ENCODE measurements around the gene SCNN1B.
"Not testable (repeated sequence)": the region's sequence is repeated elsewhere in the genome, so short reads cannot be mapped to it uniquely, and the experiment has no call there.

SCNN1B gene

GRCh38 chr16:23378921-23379320 lies 76.8 kb downstream of the SCNN1B start:
- DNase-seq (ENCODE audit: extremely low read depth in 1 of 2, low read depth in 1 of 2) = no peak

DNA sequence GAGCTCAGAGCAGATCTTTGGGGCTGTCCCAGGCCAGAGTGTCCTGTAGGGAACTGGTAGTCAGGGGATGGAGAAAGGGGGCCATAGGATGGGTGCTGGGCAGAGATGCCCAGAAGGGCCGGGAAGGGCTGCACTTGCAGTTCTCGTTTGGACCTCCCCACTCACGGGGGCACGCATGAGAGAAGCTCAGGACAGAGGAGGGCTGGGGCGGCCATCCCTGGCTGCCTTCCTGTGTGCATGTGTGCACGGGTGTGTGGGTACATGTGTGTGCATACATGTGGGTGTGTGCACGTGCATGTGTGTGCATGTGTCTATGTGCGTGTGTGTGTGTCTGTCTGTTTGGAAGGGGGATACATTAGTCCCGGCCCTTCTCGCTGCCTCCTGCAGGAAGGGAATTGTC lies 77.6 kb downstream of the SCNN1B start:
- DNase-seq (ENCODE audit: extremely low read depth in 1 of 2, low read depth in 1 of 2) = no peak

GRCh38 chr16:23380501-23380951 lies 78.4 kb downstream of the SCNN1B start:
- DNase-seq (ENCODE audit: extremely low read depth in 1 of 2, low read depth in 1 of 2) = no peak

- not testable (repeated sequence) for DNase-seq (ENCODE audit: extremely low read depth in 1 of 2, low read depth in 1 of 2)
These were observed 79.6 kb downstream of the SCNN1B start for GRCh38 chr16:23381702-23382101.

DNA sequence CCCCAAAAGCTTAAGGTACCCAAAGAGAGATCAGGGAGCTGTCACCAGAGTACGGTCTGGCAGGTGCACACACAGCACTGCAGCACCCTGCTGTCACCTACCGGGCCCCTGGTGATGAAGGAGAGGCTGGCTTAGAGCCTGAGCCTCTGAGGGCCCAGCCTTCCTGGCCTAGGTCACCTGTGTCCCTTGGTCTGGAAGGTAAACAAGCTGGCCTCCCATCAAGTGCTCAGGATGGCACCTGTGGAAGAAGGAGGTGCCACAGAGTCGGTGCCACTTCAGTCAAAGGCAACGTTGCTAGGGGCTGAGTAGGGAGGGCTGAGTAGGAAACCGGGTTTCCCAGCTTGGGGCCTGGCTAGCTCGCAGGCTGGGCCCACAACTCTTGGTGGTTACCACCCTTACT lies 80.2 kb downstream of the SCNN1B start:
- DNase-seq (ENCODE audit: extremely low read depth in 1 of 2, low read depth in 1 of 2) = no peak

- DNase-seq (ENCODE audit: extremely low read depth in 1 of 2, low read depth in 1 of 2) = no peak
These were observed 81.8 kb downstream of the SCNN1B start for GRCh38 chr16:23383881-23384280.

DNA sequence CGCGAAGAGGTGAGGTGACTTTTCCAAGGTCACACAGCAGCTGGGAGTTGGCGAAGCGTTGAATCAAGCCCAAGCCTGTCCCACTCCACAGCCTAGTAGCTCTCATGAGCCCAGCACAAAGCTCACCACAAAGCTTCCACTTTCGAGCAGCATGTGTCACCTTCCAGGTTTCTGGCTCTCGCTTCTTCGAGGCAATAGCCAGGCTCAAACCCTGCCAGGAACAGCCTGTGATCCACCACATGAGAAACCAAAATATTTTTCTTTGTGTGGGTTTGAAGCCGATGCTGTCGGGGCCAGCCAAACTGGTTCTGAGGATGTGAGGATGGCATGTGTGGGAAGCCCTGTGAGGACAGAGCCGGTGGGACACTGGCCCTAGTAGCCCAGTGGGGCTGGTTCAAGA lies 82.8 kb downstream of the SCNN1B start:
- no peak for DNase-seq (ENCODE audit: extremely low read depth in 1 of 2, low read depth in 1 of 2)

DNA sequence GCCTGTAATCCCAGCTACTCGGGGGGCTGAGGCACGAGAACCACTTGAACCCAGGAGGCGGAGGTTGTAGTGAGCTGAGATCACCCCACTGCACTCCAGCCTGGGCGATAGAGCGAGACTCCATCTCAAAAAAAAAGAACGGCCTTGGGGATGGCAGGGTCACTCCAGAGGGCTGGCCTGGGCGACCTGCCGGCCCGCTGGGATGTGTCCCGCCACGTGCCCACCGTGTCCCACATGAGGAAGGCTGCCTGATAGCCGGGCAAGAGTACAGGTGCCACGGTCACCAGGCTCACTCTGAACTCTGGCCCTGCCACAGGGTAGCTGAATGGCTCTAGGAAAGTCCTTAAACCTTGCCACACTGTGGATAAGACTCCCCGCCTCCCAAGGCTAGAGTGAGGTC lies 83.3 kb downstream of the SCNN1B start:
- DNase-seq (ENCODE audit: extremely low read depth in 1 of 2, low read depth in 1 of 2) = no peak

GRCh38 chr16:23387666-23388065 lies 85.6 kb downstream of the SCNN1B start:
- DNase-seq (ENCODE audit: extremely low read depth in 1 of 2, low read depth in 1 of 2) = no peak

DNA sequence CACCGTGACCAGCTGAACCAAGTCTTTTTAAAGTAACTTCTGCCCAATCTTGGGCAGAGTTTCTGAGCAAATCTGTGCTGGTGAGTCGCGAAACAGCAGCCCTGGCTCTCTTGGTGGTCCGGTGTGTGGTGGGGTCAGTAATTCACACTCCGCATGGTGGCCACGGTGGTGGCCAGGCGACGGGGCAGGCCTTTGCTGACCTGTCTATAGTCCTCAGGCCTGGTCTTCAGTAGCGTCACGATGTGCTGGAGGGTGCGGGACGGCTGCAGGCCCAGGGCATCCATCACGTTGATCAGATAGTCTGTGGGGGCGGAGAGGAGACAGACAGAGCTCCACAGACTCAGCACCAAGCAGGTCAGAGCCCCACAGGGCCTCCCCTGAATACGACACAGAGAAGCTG lies 86.7 kb downstream of the SCNN1B start:
- DNase-seq (ENCODE audit: extremely low read depth in 1 of 2, low read depth in 1 of 2) = no peak

DNA sequence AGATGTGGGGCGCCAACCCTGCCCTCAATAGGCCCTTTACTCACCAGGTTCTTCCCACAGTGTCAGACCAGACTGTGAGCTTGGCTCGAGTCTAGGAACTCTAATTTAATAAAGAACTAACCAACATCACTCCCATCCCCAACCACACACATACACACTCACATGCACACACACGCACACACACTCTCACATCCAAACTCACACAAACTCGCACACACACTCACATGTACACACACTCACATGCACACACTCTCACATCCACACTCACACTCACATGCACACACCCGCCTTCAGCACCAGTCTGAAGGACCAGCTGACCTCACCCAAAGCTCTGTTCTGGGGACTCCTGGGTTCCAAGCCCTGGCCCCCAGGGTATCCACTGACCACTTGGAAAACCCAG lies 87.1 kb downstream of the SCNN1B start:
- DNase-seq (ENCODE audit: extremely low read depth in 1 of 2, low read depth in 1 of 2) = no peak

DNA sequence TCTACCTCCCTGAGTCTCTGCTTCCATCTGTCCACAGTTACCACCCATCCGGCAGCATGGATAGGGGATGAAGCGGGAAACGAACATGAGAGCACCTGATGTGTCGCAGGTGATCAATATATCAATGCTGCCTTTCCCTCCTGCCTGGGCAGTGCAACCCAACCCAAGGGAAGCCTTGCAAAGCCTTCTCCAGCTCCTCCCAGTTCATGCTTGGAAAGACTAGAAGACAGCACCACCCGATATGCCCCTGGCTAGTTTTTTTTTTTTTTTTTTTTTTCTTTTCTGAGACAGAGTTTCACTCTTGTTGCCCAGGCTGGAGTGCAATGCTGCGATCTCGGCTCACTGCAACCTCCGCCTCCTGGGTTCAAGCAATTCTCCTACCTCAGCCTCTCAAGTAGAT lies 87.8 kb downstream of the SCNN1B start:
- DNase-seq (ENCODE audit: extremely low read depth in 1 of 2, low read depth in 1 of 2) = not testable (repeated sequence)

DNA sequence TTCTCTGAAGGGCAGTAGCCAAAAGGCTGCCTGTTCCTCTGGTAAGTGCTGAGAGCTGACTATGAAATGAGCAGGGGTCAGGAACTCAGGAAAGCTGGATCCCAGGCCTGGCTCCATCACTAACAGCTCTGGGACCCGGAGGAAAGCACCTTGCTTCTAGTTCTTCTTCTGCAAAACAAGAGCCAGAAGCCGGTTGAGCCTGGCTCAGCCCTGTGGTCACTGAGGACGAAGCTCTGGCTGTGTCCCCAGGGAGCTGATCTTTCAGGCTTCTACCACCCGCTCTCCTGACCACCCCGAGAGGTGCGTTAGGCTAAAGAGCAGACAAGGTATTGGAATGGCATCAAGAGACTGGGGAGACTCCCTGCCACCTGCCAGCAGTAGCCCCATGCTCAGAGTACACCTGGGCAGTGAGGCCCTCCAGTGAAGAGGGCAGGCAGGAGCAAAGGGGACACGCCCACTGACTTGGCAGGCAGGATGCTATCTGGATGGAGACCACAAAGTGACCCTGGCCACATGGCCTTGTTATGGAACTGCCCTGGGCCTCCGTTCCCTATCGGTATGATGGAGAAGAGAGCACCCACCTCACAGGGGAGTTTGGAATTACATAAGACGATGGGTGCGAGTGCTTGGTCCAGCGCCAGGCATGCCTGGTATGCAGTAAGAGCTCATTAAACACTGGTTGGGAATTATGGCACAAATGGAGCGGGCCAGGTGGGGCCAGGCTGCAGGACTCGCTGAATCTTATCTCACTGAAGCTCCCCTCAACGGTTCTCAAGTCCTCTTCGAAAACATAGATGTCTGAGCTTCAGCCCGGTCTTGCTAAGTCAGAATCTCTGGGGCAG lies 89.5 kb downstream of the SCNN1B start:
- DNase-seq (ENCODE audit: extremely low read depth in 1 of 2, low read depth in 1 of 2) = no peak

GRCh38 chr16:23392223-23392600 lies 90.1 kb downstream of the SCNN1B start:
- no peak for DNase-seq (ENCODE audit: extremely low read depth in 1 of 2, low read depth in 1 of 2)

- DNase-seq (ENCODE audit: extremely low read depth in 1 of 2, low read depth in 1 of 2) = no peak
These were observed 92.2 kb downstream of the SCNN1B start for GRCh38 chr16:23394141-23394831.

GRCh38 chr16:23395732-23396131 lies 93.6 kb downstream of the SCNN1B start:
- DNase-seq (ENCODE audit: extremely low read depth in 1 of 2, low read depth in 1 of 2) = no peak

DNA sequence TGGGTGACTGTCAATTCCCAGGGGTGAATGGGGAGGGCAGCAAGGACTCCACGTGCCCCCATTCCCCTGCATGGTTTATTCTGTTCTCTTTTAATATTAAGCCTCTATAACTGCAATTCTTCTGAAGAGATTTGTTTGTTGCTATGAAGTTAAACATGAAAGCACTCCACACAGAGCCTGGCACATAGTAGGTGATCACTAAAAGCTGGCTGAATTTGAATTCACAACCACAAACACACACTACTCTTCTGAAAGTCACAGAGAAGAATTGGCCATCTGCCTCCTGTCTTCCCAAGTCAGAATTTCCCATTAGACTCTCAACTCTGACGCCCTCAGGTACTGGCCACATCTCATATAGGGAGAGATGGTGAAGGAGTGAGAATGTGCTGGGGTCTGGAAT lies 95.4 kb downstream of the SCNN1B start:
- DNase-seq (ENCODE audit: extremely low read depth in 1 of 2, low read depth in 1 of 2) = no peak

- no peak for DNase-seq (ENCODE audit: extremely low read depth in 1 of 2, low read depth in 1 of 2)
These were observed 97.1 kb downstream of the SCNN1B start for GRCh38 chr16:23398987-23399805.

- DNase-seq (ENCODE audit: extremely low read depth in 1 of 2, low read depth in 1 of 2) = not testable (repeated sequence)
These were observed 98.3 kb downstream of the SCNN1B start for GRCh38 chr16:23400447-23400846.

DNA sequence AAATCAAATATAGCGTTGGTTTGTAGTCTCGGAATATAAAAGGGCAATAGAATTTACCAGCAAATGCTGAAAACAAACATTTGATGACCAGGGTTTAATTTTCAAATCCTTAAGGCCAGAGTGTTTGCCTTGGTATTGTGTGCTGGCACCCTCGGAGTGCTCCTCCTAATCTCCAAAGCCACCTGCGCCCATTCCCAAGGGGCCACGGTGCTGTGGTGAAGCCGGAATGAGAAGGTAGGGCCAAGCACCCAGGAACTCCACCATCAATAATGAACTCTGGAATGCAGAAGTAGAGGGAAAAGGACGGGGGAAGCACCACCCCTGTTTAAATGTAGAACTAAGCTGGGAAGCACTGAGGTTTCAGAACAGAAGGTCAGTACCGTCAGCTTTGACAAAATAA lies 99.0 kb downstream of the SCNN1B start:
- DNase-seq (ENCODE audit: extremely low read depth in 1 of 2, low read depth in 1 of 2) = no peak

DNA sequence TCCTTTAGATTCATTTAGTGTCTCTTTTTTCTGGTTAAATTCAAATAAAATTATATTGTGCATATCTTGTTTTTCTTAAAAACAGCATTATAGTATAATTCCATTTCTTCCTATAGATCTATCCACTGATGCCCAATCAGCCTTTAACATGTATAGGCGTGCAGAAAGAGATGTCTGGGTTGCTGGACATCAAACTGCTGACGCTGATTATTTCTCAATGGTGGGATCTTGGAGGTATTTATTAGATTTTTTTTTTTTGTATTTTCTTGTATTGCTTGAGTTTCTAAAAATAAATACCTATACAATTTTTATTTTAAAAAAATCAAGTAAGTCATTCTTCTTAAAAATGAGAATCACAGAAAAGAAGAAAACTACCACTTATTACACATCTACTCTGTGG lies 100.0 kb downstream of the SCNN1B start:
- no peak for DNase-seq (ENCODE audit: extremely low read depth in 1 of 2, low read depth in 1 of 2)
